Tibial nerve (tissue), 4 donors: ENCODE results near the gene NSMCE3. TPM values are rescaled to one million over a fixed set of nuclear protein-coding genes. Genes with fewer than 3 reads are reported as not detected.

Experiments
- DNase-seq, 2 donors: peaks; one replicate each; pipeline ENCODE4 v3.0.0-alpha.2; 2019; ENCODE audit warnings: low spot score in 2 of 2
- H3K27ac ChIP-seq, 4 donors: fragments of 200-600 bp; sonication (generic) in 3 of 4; one replicate each; pipeline ENCODE4 v1.5.1; 2017 to 2019; ENCODE audit warnings: mild to moderate bottlenecking in 1 of 4
- H3K27me3 ChIP-seq, 2 donors: fragments of 200-600 bp; sonication (generic) in 1 of 2; one replicate each; pipeline versions ENCODE4 v1.5.1 to v1.6.0; 2017 to 2019
- H3K36me3 ChIP-seq, 3 donors: fragments of 200-600 bp; sonication (generic); one replicate each; pipeline ENCODE4 v1.5.1; 2018 to 2019
- H3K4me1 ChIP-seq, 4 donors: fragments of 200-600 bp; sonication (generic) in 3 of 4; one replicate each; pipeline ENCODE4 v1.5.1; 2017 to 2019
- H3K4me3 ChIP-seq, 4 donors: fragments of 200-600 bp; sonication (generic) in 3 of 4; one replicate each; pipeline ENCODE4 v1.5.1; 2017 to 2019; ENCODE audit warnings: mild to moderate bottlenecking in 1 of 4, moderate library complexity in 1 of 4
- H3K9me3 ChIP-seq, 4 donors: fragments of 200-600 bp; sonication (generic) in 3 of 4; one replicate each; pipeline ENCODE4 v1.5.1; 2017 to 2019
- EP300 ChIP-seq, 2 donors: sonication (generic); formaldehyde crosslinking; IDR thresholded peaks; one replicate each; pipeline ENCODE4 v1.6.1; 2017; ENCODE audit warnings: antibody characterized with exemption in 2 of 2, mild to moderate bottlenecking in 1 of 2
- POLR2A ChIP-seq, 2 donors: fragments of 450-650 bp; IDR thresholded peaks; one replicate each; pipeline ENCODE4 v1.6.1; 2017; ENCODE audit warnings: antibody characterized with exemption in 2 of 2, mild to moderate bottlenecking in 2 of 2, moderate library complexity in 2 of 2
- WGBS, 2 donors: methylation state at CpG; one replicate each; pipeline ENCODE4 v1.1.5; 2018; 5-methylcytosine and 5-hydroxymethylcytosine counted together
- total RNA-seq, 4 donors: library from RNA; depleted of rRNA; stranded (reverse); fragments of >200 nt; gene quantifications; one replicate each; pipeline ENCODE4 v1.1.0, GENCODE V29; 2016
- TF ChIP-seq, protein P1 (sequence below), 5 experiments: fragments of 200-600 bp in 3 of 5; fragments of 450-650 bp in 2 of 5; sonication (generic) in 3 of 5; IDR thresholded peaks; one replicate each; pipeline ENCODE4 v1.5.1; 2016 to 2019; ENCODE audit warnings: antibody characterized with exemption in 5 of 5, mild to moderate bottlenecking in 3 of 5, moderate library complexity in 2 of 5

NSMCE3 gene
- total RNA-seq, 4 donors from 2014 or later = 7.5 to 12.8 (median 10.6) TPM

DNA sequence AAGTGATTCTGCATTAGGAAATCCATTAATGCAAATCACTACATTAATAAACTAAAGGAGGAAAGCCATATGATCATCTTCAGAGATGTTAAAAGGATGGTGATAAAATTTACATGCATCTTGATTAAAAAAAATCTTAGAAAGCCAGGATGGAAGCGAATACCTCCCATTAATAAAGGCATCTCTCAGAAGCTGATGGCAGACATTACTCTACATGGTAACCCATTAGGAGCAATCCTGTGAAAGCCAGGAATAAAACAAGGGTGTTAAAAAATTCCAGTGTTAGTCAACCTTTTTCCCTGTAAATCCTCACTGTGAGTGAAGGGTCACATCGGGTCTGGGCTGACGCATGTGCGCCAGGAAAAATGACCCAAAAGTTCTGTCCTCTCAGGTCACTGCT, 25.5 kb downstream of the NSMCE3 start:
- H3K4me3 ChIP-seq = no peak overlapping the region
- H3K27ac ChIP-seq = no peak overlapping the region
- no peaks in the 10 kb centered on the region for H3K4me1 ChIP-seq
- H3K9me3 ChIP-seq = peaks cover 0 to 5% (median 0%) of the 10 kb centered on the region in 4 donors
- H3K36me3 ChIP-seq = no peaks in the 10 kb centered on the region
- 88 to 92% methylated on average over 4 of the region's 4 CpGs for whole genome bisulfite sequencing, 2 donors
- H3K27me3 ChIP-seq = no peaks in the 10 kb centered on the region
- no peak for DNase-seq
- TF ChIP-seq POLR2A (IDR thresholded peaks at IDR 0.05) = no peak
- TF ChIP-seq EP300 (IDR thresholded peaks at IDR 0.05) = no peak
- TF ChIP-seq, protein P1, sequence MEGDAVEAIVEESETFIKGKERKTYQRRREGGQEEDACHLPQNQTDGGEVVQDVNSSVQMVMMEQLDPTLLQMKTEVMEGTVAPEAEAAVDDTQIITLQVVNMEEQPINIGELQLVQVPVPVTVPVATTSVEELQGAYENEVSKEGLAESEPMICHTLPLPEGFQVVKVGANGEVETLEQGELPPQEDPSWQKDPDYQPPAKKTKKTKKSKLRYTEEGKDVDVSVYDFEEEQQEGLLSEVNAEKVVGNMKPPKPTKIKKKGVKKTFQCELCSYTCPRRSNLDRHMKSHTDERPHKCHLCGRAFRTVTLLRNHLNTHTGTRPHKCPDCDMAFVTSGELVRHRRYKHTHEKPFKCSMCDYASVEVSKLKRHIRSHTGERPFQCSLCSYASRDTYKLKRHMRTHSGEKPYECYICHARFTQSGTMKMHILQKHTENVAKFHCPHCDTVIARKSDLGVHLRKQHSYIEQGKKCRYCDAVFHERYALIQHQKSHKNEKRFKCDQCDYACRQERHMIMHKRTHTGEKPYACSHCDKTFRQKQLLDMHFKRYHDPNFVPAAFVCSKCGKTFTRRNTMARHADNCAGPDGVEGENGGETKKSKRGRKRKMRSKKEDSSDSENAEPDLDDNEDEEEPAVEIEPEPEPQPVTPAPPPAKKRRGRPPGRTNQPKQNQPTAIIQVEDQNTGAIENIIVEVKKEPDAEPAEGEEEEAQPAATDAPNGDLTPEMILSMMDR (IDR thresholded peaks at IDR 0.05) = no peak

DNA sequence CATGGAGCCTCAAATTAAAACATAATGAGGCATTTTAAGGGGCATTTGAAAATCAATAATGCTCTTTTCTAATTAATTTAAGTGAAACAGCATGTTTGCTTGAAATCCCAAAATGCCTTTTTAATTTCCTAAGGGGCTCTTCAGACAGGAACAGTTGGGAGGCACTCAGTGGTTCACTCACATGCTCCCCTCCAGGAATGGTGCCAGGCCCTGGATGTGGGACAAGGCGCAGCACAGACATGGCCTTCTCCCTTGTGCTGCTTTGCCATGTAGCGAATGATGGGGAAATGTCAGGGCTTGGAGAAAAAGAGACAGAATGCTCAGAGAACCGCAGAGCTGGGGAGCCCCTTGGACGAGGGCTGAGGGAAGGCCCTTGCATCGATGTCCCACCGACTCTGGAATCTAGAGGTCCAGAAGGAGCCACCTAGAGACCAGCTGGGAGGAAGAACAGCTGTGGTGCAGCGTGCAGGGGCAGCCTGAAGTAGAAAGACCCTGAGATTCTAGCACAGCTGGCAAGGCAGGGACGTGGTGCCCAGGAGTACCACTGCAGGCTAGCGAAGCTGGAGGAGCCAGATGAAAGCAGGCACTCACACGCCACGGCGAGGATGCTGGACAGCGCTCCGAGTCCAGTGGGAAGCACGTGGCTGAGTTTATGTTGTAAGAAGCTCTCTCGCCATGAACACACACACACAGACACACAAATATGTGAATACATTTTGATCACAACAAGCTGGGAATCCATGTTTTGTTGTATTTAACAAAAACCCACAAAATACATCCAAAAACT, 27.0 kb downstream of the NSMCE3 start:
- WGBS, 2 donors = 47 to 52% methylated on average over 16 of the region's 16 CpGs
- Histone ChIP-seq H3K27ac (no peak overlapping the region), H3K36me3 (no peaks in the 10 kb centered on the region), H3K9me3 (no peaks in the 10 kb centered on the region), H3K4me3 (no peak overlapping the region), H3K4me1 (no peaks in the 10 kb centered on the region), H3K27me3 (no peaks in the 10 kb centered on the region)
- no peak for DNase-seq
- TF ChIP-seq, protein P1 (IDR thresholded peaks at IDR 0.05) = no peak
- TF ChIP-seq EP300 (IDR thresholded peaks at IDR 0.05) = no peak
- no peak for TF ChIP-seq POLR2A (IDR thresholded peaks at IDR 0.05)

DNA sequence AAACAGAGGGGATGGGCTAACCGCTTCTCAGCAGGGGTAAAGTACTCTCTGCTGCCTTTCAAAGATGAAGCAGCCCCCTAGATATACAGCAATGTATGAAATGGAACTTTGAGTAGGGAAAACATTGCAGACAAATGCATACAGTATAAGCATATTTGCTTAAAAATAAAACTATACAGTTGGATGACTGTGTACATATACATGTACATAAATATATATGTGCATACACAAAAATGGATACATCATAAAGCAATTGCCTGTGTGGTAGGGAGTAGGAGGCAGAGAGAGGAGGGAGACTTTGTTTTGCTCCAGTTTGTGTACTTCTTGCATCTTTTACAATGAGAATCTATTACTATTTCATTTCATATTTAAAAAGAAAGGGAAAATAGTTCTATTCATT, 28.4 kb downstream of the NSMCE3 start:
- no peak for DNase-seq
- Histone ChIP-seq H3K9me3 (no peaks in the 10 kb centered on the region), H3K4me3 (no peak overlapping the region), H3K36me3 (no peaks in the 10 kb centered on the region), H3K27me3 (no peaks in the 10 kb centered on the region), H3K4me1 (no peaks in the 10 kb centered on the region), H3K27ac (no peak overlapping the region)
- TF ChIP-seq EP300 (IDR thresholded peaks at IDR 0.05) = no peak
- TF ChIP-seq POLR2A (IDR thresholded peaks at IDR 0.05) = no peak
- TF ChIP-seq, protein P1 (IDR thresholded peaks at IDR 0.05) = no peak
- 84 to 89% methylated on average over 1 of the region's 1 CpG for WGBS, 2 donors

DNA sequence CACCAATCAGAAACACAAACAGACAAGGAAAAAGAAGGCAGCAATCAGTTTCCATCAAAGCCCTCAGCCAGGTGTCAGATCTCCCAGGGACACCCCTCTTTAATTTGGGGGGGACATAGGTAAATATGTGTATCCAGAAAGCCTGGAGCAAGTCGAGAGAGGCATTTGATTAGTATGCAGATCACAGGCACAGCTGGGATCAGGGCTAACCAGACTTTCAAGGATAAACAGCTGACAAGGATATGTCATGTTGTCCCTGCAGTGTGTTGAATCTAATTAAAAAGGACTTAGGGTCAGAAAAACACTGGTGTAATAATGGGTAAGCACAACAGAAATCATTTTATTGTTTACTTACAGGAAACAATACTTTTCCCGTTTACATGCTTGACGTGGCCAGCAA, 30.2 kb downstream of the NSMCE3 start:
- TF ChIP-seq, protein P1 (IDR thresholded peaks at IDR 0.05) = no peak
- TF ChIP-seq EP300 (IDR thresholded peaks at IDR 0.05) = no peak
- no peak for TF ChIP-seq POLR2A (IDR thresholded peaks at IDR 0.05)
- no peak for DNase-seq
- Histone ChIP-seq H3K27ac (no peak overlapping the region), H3K4me3 (no peak overlapping the region), H3K27me3 (no peaks in the 10 kb centered on the region), H3K36me3 (no peaks in the 10 kb centered on the region), H3K4me1 (no peaks in the 10 kb centered on the region), H3K9me3 (peaks cover 0 to 11% (median 0%) of the 10 kb centered on the region in 4 donors)
- WGBS, 2 donors = 44 to 49% methylated on average over 3 of the region's 3 CpGs

DNA sequence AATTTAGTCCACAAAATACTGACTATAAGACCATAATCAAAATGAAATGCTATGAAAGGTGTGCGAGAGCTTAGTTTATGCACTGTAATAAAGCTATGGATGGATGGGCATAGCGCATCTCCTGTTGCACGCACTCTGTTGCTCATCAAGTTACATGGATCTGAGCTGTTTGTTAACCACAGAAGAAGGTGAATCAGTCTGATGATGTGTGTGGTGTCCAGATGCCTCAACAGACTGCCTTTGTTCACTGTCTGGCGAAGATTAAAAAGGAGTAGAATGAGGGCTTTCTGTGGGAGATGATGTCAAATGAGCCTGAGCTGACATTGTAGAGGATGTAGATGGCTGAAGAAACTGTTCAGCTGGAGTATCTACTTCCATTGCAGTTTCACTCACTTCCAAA, 36.1 kb downstream of the NSMCE3 start:
- no peak for DNase-seq
- Histone ChIP-seq H3K27ac (no peak overlapping the region), H3K9me3 (peaks cover 0 to 11% (median 0%) of the 10 kb centered on the region in 4 donors), H3K27me3 (no peaks in the 10 kb centered on the region), H3K4me1 (no peaks in the 10 kb centered on the region), H3K36me3 (no peaks in the 10 kb centered on the region), H3K4me3 (no peak overlapping the region)
- TF ChIP-seq EP300 (IDR thresholded peaks at IDR 0.05) = no peak
- TF ChIP-seq, protein P1 (IDR thresholded peaks at IDR 0.05) = no peak
- WGBS, 2 donors = 81 to 85% methylated on average over 4 of the region's 4 CpGs
